Stomach (tissue), 9 donors: ENCODE measurements around the gene TESK2. TPM values are rescaled to one million over a fixed set of nuclear protein-coding genes. Genes with fewer than 3 reads are reported as not detected.

Source experiments
- DNase-seq, 2 donors: peaks; one replicate each; pipeline versions ENCODE4 v3.0.0 to v3.0.0-alpha.2; 2013 to 2019
- H3K27ac ChIP-seq, 5 donors: fragments of 200-600 bp in 4 of 5; sonication (generic) in 4 of 5; one replicate each; pipeline ENCODE4 v1.5.1; 2013 to 2019; ENCODE audit warnings: mild to moderate bottlenecking in 1 of 5, moderate library complexity in 1 of 5
- H3K27me3 ChIP-seq, 3 donors: fragments of 200-600 bp; sonication (generic); one replicate each; pipeline ENCODE4 v1.5.1; 2017 to 2019; ENCODE audit warnings: mixed run types in 1 of 3
- H3K36me3 ChIP-seq, 4 donors: fragments of 200-600 bp; sonication (generic); 1 replicate in 3 of 4; 2 replicates in 1 of 4; pipeline ENCODE4 v1.5.1; 2016 to 2019
- H3K4me1 ChIP-seq, 4 donors: fragments of 200-600 bp; sonication (generic); one replicate each; pipeline ENCODE4 v1.5.1; 2016 to 2019
- H3K4me3 ChIP-seq, 4 donors: fragments of 200-600 bp; sonication (generic) in 3 of 4; one replicate each; pipeline ENCODE4 v1.5.1; 2016 to 2019; ENCODE audit warnings: mild to moderate bottlenecking in 1 of 4
- H3K9me3 ChIP-seq, 4 donors: fragments of 200-600 bp; sonication (generic); one replicate each; pipeline ENCODE4 v1.5.1; 2016 to 2019
- CTCF ChIP-seq, 7 experiments: fragments of 450-650 bp in 4 of 7; fragments of 200-600 bp in 3 of 7; sonication (generic) in 3 of 7; IDR thresholded peaks; one replicate each; pipeline ENCODE4 v1.5.1; 2016 to 2019; ENCODE audit warnings: antibody characterized with exemption in 7 of 7, control low read depth in 2 of 7, mild to moderate bottlenecking in 1 of 7
- EP300 ChIP-seq: sonication (generic); formaldehyde crosslinking; IDR thresholded peaks from one replicate; pipeline ENCODE4 v1.6.1; 2017; ENCODE audit warnings: antibody characterized with exemption
- POLR2A ChIP-seq, 4 donors: fragments of 450-650 bp; IDR thresholded peaks; one replicate each; pipeline ENCODE4 v1.6.1; 2016; ENCODE audit warnings: antibody characterized with exemption in 4 of 4, control low read depth in 2 of 4, mild to moderate bottlenecking in 1 of 4, moderate library complexity in 1 of 4
- POLR2AphosphoS5 ChIP-seq, 3 donors: sonication (generic); formaldehyde crosslinking; IDR thresholded peaks; one replicate each; pipeline ENCODE4 v1.6.1; 2016; ENCODE audit warnings: antibody characterized with exemption in 3 of 3
- WGBS, 5 donors: extraction: QIAGEN DNeasy Blood & Tissue Kit in 3 of 5; methylation state at CpG; one replicate each; pipeline versions ENCODE4 v1.1.5 to v1.1.7; 2013 to 2018; 5-methylcytosine and 5-hydroxymethylcytosine counted together
- intact Hi-C: fragments of 100-400 bp; cut with DNase I; formaldehyde crosslinking; loops from one replicate; pipeline ENCODE4 v1.15.1; 2023; ENCODE audit warnings: low total_unique reads
- polyA plus RNA-seq, 3 donors: library from polyadenylated mRNA; stranded (reverse); fragments of 200-250 nt; gene quantifications; one replicate each; pipeline ENCODE4 v1.2.3, GENCODE V29; 2013
- total RNA-seq, 5 donors: library from RNA; depleted of rRNA; stranded (reverse); fragments of >200 nt; gene quantifications; one replicate each; pipeline versions ENCODE4 v1.1.0 to v1.2.3, GENCODE V29; 2014 to 2016
- donor health status: healthy with polysubstance abuse.
- donor health status: Bipolar disorder and iron deficiency.
- donor health status: healthy.

The TESK2 gene
- total and polyA plus RNA-seq, 8 donors, result 2.8 to 11.2 (median 4.0) TPM; not detected in 1

- intact Hi-C loops, result no loop called here
- WGBS, 5 donors, result 64 to 77% (median 70%) methylated on average over 2 of the region's 2 CpGs
- Histone ChIP-seq H3K4me3 (no peak overlapping the region), H3K9me3 (no peaks in the 10 kb centered on the region), H3K4me1 (peaks cover 0 to 26% (median 8%) of the 10 kb centered on the region in 4 donors), H3K27ac (no peak overlapping the region), H3K36me3 (no peaks in the 10 kb centered on the region), H3K27me3 (no peaks in the 10 kb centered on the region)
- TF ChIP-seq POLR2A (IDR thresholded peaks at IDR 0.05) (no peak), EP300 (no peak), CTCF (IDR thresholded peaks at IDR 0.05) (no peak), POLR2AphosphoS5 (IDR thresholded peaks at IDR 0.05) (no peak)
- DNase-seq, result no peak
Measured at GRCh38 chr1:45412899-45413298, 78.1 kb downstream of the TESK2 start.

GRCh38 chr1:45411510-45411899, 79.5 kb downstream of the TESK2 start:
- Histone ChIP-seq H3K4me1 (peaks cover 0 to 26% (median 8%) of the 10 kb centered on the region in 4 donors), H3K27ac (no peak overlapping the region), H3K27me3 (no peaks in the 10 kb centered on the region), H3K4me3 (no peak overlapping the region), H3K9me3 (no peaks in the 10 kb centered on the region), H3K36me3 (no peaks in the 10 kb centered on the region)
- TF ChIP-seq EP300 (no peak), POLR2A (IDR thresholded peaks at IDR 0.05) (no peak), POLR2AphosphoS5 (IDR thresholded peaks at IDR 0.05) (no peak), CTCF (IDR thresholded peaks at IDR 0.05) (no peak)
- WGBS, 5 donors, result 75 to 85% (median 78%) methylated on average over 3 of the region's 3 CpGs
- intact Hi-C loops, result no loop called here
- no peak for DNase-seq

- Histone ChIP-seq H3K27ac (no peak overlapping the region), H3K27me3 (no peaks in the 10 kb centered on the region), H3K4me1 (peaks cover 0 to 26% (median 8%) of the 10 kb centered on the region in 4 donors), H3K36me3 (no peaks in the 10 kb centered on the region), H3K4me3 (no peak overlapping the region), H3K9me3 (no peaks in the 10 kb centered on the region)
- WGBS, 5 donors, result 69 to 83% (median 79%) methylated on average over 4 to 6 of the region's 6 CpGs
- intact Hi-C loops, result no loop called here
- TF ChIP-seq POLR2A (IDR thresholded peaks at IDR 0.05), result no peak
- TF ChIP-seq CTCF (IDR thresholded peaks at IDR 0.05), result no peak
- no peak for TF ChIP-seq POLR2AphosphoS5 (IDR thresholded peaks at IDR 0.05)
- no peak for TF ChIP-seq EP300
- no peak for DNase-seq
Measured at GRCh38 chr1:45410850-45411509, 80.0 kb downstream of the TESK2 start.

- no peak overlapping the region for H3K27ac ChIP-seq
- 57 to 74% (median 63%) methylated on average over 1 of the region's 1 CpG for WGBS, 5 donors
- H3K27me3 ChIP-seq, result no peaks in the 10 kb centered on the region
- no peak for TF ChIP-seq POLR2A (IDR thresholded peaks at IDR 0.05)
- no peak for TF ChIP-seq EP300
- no peak for TF ChIP-seq CTCF (IDR thresholded peaks at IDR 0.05)
- TF ChIP-seq POLR2AphosphoS5 (IDR thresholded peaks at IDR 0.05), result no peak
- intact Hi-C loops, result no loop called here
- H3K4me1 ChIP-seq, result peaks cover 0 to 24% (median 7%) of the 10 kb centered on the region in 4 donors
- no peaks in the 10 kb centered on the region for H3K9me3 ChIP-seq
- no peak for DNase-seq
- no peaks in the 10 kb centered on the region for H3K36me3 ChIP-seq
- H3K4me3 ChIP-seq, result no peak overlapping the region
Measured at GRCh38 chr1:45409276-45409675, 81.7 kb downstream of the TESK2 start.
